WTC11 (cell line): ENCODE measurements around the gene DPEP2. TPM values are rescaled to one million over a fixed set of nuclear protein-coding genes. Genes with fewer than 3 reads are reported as not detected.

Experiments
- ATAC-seq: fragments of 200-7000 bp; cut with Tn5 transposase; 2 replicates; pipeline ENCODE4 v1.10.0; 2021; ENCODE audit warnings: mild to moderate bottlenecking, moderate library complexity
- CTCF ChIA-PET: fragments of 300-600 bp; sonication (Branson Sonifier 250); formaldehyde crosslinking; loops from one replicate; lab custom pipeline; 2021; ENCODE audit warnings: antibody characterized with exemption; lab: Charles Lee
- POLR2A ChIA-PET: fragments of 350-600 bp; sonication (Branson Sonifier 250); formaldehyde crosslinking; loops from one replicate; lab custom pipeline; 2021; ENCODE audit warnings: antibody characterized with exemption; lab: Charles Lee
- DNase-seq: peaks from one replicate; pipeline ENCODE4 v3.0.0; 2021; ENCODE audit warnings: low spot score
- H3K27ac Mint-ChIP-seq: 2 replicates; pipeline ENCODE4 v1.8.0; 2021; ENCODE audit warnings: mixed read lengths
- H3K27me3 Mint-ChIP-seq: 2 replicates; pipeline ENCODE4 v1.8.0; 2021; ENCODE audit warnings: low read depth, mild to moderate bottlenecking, moderate library complexity, mixed read lengths
- H3K36me3 Mint-ChIP-seq: 2 replicates; pipeline ENCODE4 v1.8.0; 2021; ENCODE audit warnings: mixed read lengths
- H3K4me1 Mint-ChIP-seq: 2 replicates; pipeline ENCODE4 v1.8.0; 2022; ENCODE audit warnings: mixed read lengths
- H3K4me3 Mint-ChIP-seq: 2 replicates; pipeline ENCODE4 v1.8.0; 2021; ENCODE audit warnings: mild to moderate bottlenecking, moderate library complexity, mixed read lengths
- H3K9me3 Mint-ChIP-seq: 2 replicates; pipeline ENCODE4 v1.8.0; 2021; ENCODE audit warnings: mixed read lengths
- AFF4 ChIP-seq: sonication (generic); formaldehyde crosslinking; IDR thresholded peaks from 2 replicates; pipeline ENCODE4 v1.8.1; 2023; ENCODE audit warnings: mild to moderate bottlenecking, missing genetic modification reagents, borderline replicate concordance
- ATF1 ChIP-seq: sonication (generic); formaldehyde crosslinking; IDR thresholded peaks from 2 replicates; pipeline ENCODE4 v1.8.1; 2023; ENCODE audit warnings: mild to moderate bottlenecking, moderate library complexity, missing genetic modification reagents
- ATF2 ChIP-seq: sonication (generic); formaldehyde crosslinking; IDR thresholded peaks from 2 replicates; pipeline ENCODE4 v1.8.1; 2022; ENCODE audit warnings: low read depth, missing genetic modification reagents, borderline replicate concordance
- CREM ChIP-seq: sonication (generic); formaldehyde crosslinking; IDR thresholded peaks from 2 replicates; pipeline ENCODE4 v1.8.1; 2022; ENCODE audit warnings: mild to moderate bottlenecking, missing genetic modification reagents, moderate library complexity
- EMX1 ChIP-seq: fragments of 250-450 bp; sonication (Bioruptor Pico); IDR thresholded peaks from 2 replicates; pipeline ENCODE4 v1.8.0; 2021; ENCODE audit warnings: mild to moderate bottlenecking
- FOXP1 ChIP-seq: sonication (generic); formaldehyde crosslinking; IDR thresholded peaks from 2 replicates; pipeline ENCODE4 v1.8.0; 2022; ENCODE audit warnings: missing genetic modification reagents, mild to moderate bottlenecking, moderate library complexity, borderline replicate concordance
- KAT7 ChIP-seq: sonication (generic); formaldehyde crosslinking; IDR thresholded peaks from 2 replicates; pipeline ENCODE4 v1.8.1; 2023; ENCODE audit warnings: missing genetic modification reagents, mild to moderate bottlenecking, borderline replicate concordance
- NFATC4 ChIP-seq: fragments of 250-450 bp; sonication (Bioruptor Pico); IDR thresholded peaks from 2 replicates; pipeline ENCODE4 v1.9.0; 2021; ENCODE audit warnings: mild to moderate bottlenecking
- NR1H2 ChIP-seq: sonication (generic); formaldehyde crosslinking; IDR thresholded peaks from 2 replicates; pipeline ENCODE4 v1.9.0; 2021; ENCODE audit warnings: mild to moderate bottlenecking, moderate library complexity, missing genetic modification reagents
- NR3C1 ChIP-seq: sonication (generic); formaldehyde crosslinking; conservative IDR thresholded peaks from 2 replicates; pipeline ENCODE4 v1.8.1; 2023; ENCODE audit warnings: low read depth, mild to moderate bottlenecking, missing genetic modification reagents
- RELA ChIP-seq: sonication (generic); formaldehyde crosslinking; IDR thresholded peaks from 2 replicates; pipeline ENCODE4 v1.8.1; 2022; ENCODE audit warnings: missing genetic modification reagents, mild to moderate bottlenecking, borderline replicate concordance
- SMAD4 ChIP-seq: sonication (generic); formaldehyde crosslinking; IDR thresholded peaks from 2 replicates; pipeline ENCODE4 v1.8.0; 2022; ENCODE audit warnings: mild to moderate bottlenecking, missing genetic modification reagents
- ZBTB43 ChIP-seq: sonication (generic); formaldehyde crosslinking; IDR thresholded peaks from 2 replicates; pipeline ENCODE4 v1.8.1; 2023; ENCODE audit warnings: mild to moderate bottlenecking, missing genetic modification reagents
- ZNF263 ChIP-seq: sonication (generic); formaldehyde crosslinking; IDR thresholded peaks from 2 replicates; pipeline ENCODE4 v1.8.1; 2022; ENCODE audit warnings: low read depth, mild to moderate bottlenecking, moderate library complexity, missing genetic modification reagents
- ZNF281 ChIP-seq: sonication (generic); formaldehyde crosslinking; IDR thresholded peaks from 2 replicates; pipeline ENCODE4 v1.8.0; 2023; ENCODE audit warnings: mild to moderate bottlenecking, missing genetic modification reagents
- ZNF396 ChIP-seq: fragments of 250-450 bp; sonication (Bioruptor Pico); IDR thresholded peaks from 2 replicates; pipeline ENCODE4 v1.8.0; 2021; ENCODE audit warnings: mild to moderate bottlenecking, moderate library complexity, borderline replicate concordance
- total RNA-seq: library from RNA; stranded (reverse); gene quantifications from 3 replicates; pipeline ENCODE4 v1.2.3, GENCODE V29; 2021
- TF ChIP-seq, protein P1 (sequence below): sonication (generic); formaldehyde crosslinking; IDR thresholded peaks from 2 replicates; pipeline ENCODE4 v1.8.1; 2023; ENCODE audit warnings: mild to moderate bottlenecking, missing genetic modification reagents
- TF ChIP-seq, protein P2 (sequence below): fragments of 250-450 bp; sonication (Bioruptor Pico); conservative IDR thresholded peaks from 2 replicates; pipeline ENCODE4 v1.9.0; 2021; ENCODE audit warnings: mild to moderate bottlenecking
- TF ChIP-seq, protein P3 (sequence below): fragments of 250-450 bp; sonication (Bioruptor Pico); IDR thresholded peaks from 2 replicates; pipeline ENCODE4 v1.8.0; 2021; ENCODE audit warnings: mild to moderate bottlenecking

Gene DPEP2
- total RNA-seq, 1 experiment from 2014 or later = 0.13 TPM

GRCh38 chr16:67954421-67955196 lies 44.7 kb downstream of the DPEP2 start (continued):
- TF ChIP-seq RELA (CRISPR knock-in tag) (no peak), NR1H2 (no peak), ZNF281 (CRISPR knock-in tag) (no peak), CREM (no peak), EMX1 (CRISPR knock-in tag) (no peak), NR3C1 (no peak), ATF1 (CRISPR knock-in tag) (no peak)
- TF ChIP-seq, protein P1, sequence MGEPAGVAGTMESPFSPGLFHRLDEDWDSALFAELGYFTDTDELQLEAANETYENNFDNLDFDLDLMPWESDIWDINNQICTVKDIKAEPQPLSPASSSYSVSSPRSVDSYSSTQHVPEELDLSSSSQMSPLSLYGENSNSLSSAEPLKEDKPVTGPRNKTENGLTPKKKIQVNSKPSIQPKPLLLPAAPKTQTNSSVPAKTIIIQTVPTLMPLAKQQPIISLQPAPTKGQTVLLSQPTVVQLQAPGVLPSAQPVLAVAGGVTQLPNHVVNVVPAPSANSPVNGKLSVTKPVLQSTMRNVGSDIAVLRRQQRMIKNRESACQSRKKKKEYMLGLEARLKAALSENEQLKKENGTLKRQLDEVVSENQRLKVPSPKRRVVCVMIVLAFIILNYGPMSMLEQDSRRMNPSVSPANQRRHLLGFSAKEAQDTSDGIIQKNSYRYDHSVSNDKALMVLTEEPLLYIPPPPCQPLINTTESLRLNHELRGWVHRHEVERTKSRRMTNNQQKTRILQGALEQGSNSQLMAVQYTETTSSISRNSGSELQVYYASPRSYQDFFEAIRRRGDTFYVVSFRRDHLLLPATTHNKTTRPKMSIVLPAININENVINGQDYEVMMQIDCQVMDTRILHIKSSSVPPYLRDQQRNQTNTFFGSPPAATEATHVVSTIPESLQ = no peak
- TF ChIP-seq, protein P2, sequence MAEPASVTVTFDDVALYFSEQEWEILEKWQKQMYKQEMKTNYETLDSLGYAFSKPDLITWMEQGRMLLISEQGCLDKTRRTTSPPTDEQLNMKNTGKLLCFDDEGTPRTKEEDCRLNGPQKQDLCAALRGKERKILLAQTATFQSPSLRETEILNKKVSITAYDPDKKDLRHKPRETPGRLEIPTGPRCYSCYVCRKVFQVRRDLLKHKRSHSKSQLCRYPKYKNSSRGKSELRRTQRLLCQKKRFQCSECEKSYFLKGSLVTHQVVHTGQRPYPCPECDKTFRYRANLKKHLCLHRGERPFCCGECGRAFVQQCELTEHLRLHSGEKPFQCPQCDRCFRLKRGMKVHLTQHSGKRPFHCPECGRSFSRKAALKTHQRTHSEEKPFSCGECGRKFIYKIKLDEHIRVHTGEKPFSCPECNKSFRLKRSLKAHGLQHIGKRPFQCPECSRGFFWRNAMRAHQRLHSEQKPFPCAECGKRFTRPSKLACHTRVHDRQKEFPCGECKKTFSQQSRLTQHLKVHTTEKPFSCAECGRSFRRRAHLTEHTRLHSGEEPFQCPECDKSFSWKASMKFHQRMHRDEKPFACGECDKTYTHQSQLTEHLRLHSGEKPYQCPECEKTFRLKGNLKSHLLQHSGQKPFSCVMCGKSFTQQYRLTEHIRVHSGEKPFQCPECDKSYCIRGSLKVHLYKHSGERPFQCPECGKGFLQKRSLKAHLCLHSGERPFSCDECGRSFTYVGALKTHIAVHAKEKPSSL (CRISPR knock-in tag) = no peak

DNA sequence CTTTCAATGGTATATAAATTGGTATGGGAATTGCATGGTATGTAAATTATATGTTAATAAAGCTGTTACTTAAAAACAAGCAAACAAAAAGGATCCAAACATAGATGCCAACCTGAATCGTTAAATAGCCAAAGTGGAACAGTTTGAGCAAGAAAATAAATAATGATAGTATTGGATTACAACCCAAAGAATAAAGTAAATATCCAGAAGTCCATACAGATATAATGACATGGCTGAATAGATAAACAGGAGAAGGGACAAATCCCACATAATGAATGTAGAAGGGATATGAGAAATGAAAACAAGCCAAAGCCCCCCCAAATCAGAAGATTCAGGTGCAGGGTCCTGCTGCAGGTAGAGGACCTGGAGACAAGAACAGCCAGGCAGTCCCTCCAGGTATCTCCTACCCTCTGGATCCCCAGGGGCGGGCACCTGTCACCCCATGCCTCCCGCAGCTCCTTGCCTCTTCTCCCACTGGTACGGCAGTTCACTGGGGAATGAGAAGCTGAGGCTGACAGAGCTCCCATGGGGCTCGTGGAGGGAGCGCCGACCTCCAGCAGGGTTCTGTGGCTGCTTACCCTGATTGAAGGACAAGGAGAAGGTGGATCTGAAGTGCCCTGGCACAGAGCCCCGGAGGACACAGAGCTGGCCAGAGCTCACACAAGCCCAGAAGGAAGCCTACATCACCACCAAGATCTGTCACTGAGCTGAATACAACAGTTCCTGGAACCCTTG lies 45.5 kb downstream of the DPEP2 start:
- Mint-ChIP-seq H3K36me3 (peaks cover 46% of the 10 kb centered on the region), H3K27ac (no peak overlapping the region), H3K4me3 (no peak overlapping the region), H3K27me3 (no peaks in the 10 kb centered on the region), H3K9me3 (no peaks in the 10 kb centered on the region), H3K4me1 (no peaks in the 10 kb centered on the region)
- ATAC-seq (no peak), DNase-seq (no peak)
- CTCF ChIA-PET = interaction anchor here (0.9 to 1.5 kb wide), 2 partner anchors 12 to 87 kb away, joined by 4 read pairs; no protein-coding TSS in a partner anchor
- POLR2A ChIA-PET = no interaction called here
- no peak for TF ChIP-seq ZNF263 (CRISPR knock-in tag)
- TF ChIP-seq, protein P3, sequence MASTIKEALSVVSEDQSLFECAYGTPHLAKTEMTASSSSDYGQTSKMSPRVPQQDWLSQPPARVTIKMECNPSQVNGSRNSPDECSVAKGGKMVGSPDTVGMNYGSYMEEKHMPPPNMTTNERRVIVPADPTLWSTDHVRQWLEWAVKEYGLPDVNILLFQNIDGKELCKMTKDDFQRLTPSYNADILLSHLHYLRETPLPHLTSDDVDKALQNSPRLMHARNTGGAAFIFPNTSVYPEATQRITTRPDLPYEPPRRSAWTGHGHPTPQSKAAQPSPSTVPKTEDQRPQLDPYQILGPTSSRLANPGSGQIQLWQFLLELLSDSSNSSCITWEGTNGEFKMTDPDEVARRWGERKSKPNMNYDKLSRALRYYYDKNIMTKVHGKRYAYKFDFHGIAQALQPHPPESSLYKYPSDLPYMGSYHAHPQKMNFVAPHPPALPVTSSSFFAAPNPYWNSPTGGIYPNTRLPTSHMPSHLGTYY (CRISPR knock-in tag) = no peak
- no peak for TF ChIP-seq FOXP1 (CRISPR knock-in tag)
- no peak for TF ChIP-seq ZBTB43 (CRISPR knock-in tag)
- TF ChIP-seq SMAD4 (CRISPR knock-in tag) = no peak
- no peak for TF ChIP-seq ATF2
- no peak for TF ChIP-seq RELA (CRISPR knock-in tag)
- no peak for TF ChIP-seq KAT7 (CRISPR knock-in tag)
- no peak for TF ChIP-seq NFATC4 (CRISPR knock-in tag)
- TF ChIP-seq AFF4 (CRISPR knock-in tag) = no peak
- no peak for TF ChIP-seq ZNF396 (CRISPR knock-in tag)
